Measurements from ENCODE around the gene JAM2.

Gene JAM2

DNA sequence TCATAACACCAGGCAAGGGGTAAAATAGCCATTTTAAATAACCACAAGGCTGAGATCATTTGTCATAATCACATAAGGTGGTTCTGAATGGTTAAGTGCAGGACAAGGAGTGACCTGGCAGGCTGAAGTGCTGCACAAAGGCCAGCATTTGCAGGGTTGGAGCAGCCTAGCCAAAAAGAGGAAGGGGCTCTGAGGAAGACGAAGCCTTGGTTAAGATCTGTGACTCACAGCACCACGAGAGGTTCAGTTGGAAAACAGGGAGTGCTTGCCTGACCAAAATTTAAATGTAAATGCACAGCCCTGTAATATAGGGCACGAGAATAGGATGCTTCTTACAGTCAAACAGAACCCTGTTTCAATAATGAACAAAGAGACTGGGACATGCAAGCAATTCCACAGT is 83.6 kb downstream of the JAM2 start:
- Histone ChIP-seq H3K27ac (ENCODE audit: low read length) (no peak overlapping the region), H3K9me3 (ENCODE audit: control insufficient read depth in 1 of 2, low read length in 2 of 2) (no peaks in the 10 kb centered on the region), H3K27me3 (ENCODE audit: low read depth, low read length) (no peaks in the 10 kb centered on the region), H3K36me3 (ENCODE audit: control insufficient read depth in 1 of 2, insufficient read depth in 2 of 2, low read length in 2 of 2) (peaks cover 47 to 52% of the 10 kb centered on the region in 2 donors), H3K4me3 (ENCODE audit: low read depth in 1 of 2, low read length in 2 of 2) (no peak overlapping the region), H3K4me1 (ENCODE audit: control insufficient read depth in 1 of 2, insufficient read depth in 2 of 2, low read length in 2 of 2) (peaks cover 0 to 7% of the 10 kb centered on the region in 2 donors)

- Histone ChIP-seq H3K9me3 (ENCODE audit: control insufficient read depth in 1 of 2, low read length in 2 of 2) (no peaks in the 10 kb centered on the region), H3K27me3 (ENCODE audit: low read depth, low read length) (no peaks in the 10 kb centered on the region), H3K4me3 (ENCODE audit: low read depth in 1 of 2, low read length in 2 of 2) (no peak overlapping the region), H3K36me3 (ENCODE audit: control insufficient read depth in 1 of 2, insufficient read depth in 2 of 2, low read length in 2 of 2) (peaks cover 30 to 34% of the 10 kb centered on the region in 2 donors), H3K27ac (ENCODE audit: low read length) (no peak overlapping the region), H3K4me1 (ENCODE audit: control insufficient read depth in 1 of 2, insufficient read depth in 2 of 2, low read length in 2 of 2) (peaks cover 4 to 44% of the 10 kb centered on the region in 2 donors)
Measured at GRCh38 chr21:25732091-25732760, 93.2 kb downstream of the JAM2 start.

DNA sequence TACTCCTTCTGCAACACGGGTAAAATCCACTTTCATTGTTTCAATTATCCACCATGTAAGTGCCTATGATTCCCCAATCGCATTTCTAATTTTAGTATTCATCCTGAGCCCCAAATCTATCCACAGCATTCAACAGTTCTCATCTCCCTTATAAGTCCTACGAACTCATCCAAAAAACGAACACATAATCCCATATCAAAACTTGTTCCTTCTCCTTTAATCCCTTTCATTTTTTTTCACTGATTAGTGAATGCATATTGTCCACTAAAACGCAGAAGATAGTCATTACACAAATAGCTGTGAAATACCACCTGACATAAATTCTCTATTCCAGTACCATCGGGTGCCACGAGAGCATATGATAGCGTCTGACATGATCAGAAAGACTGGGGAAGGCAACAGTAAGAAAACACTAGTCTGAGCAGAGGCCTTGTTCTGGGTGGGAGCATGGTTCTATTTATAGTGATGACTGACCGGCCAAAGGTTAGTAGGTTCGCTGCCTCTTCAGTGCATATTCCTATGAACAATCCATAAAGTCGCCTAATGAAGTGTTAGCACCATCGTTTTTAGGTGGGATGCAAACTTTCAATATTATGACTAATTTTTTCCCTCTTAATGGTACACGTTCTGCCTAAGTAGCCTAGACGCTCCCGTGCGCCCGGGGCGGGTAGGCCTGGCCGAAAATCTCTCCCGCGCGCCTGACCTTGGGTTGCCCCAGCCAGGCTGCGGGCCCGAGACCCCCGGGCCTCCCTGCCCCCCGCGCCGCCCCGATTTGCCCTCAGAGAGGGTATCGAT is 95.0 kb downstream of the JAM2 start:
- no peaks in the 10 kb centered on the region for H3K9me3 ChIP-seq (ENCODE audit: control insufficient read depth in 1 of 2, low read length in 2 of 2)
- H3K36me3 ChIP-seq (ENCODE audit: control insufficient read depth in 1 of 2, insufficient read depth in 2 of 2, low read length in 2 of 2) = peaks cover 12 to 17% of the 10 kb centered on the region in 2 donors
- peak overlapping the region; percentile 99 for H3K27ac ChIP-seq (ENCODE audit: low read length)
- peak overlapping the region; percentile 88 to 97 for H3K4me3 ChIP-seq (ENCODE audit: low read depth in 1 of 2, low read length in 2 of 2)
- H3K4me1 ChIP-seq (ENCODE audit: control insufficient read depth in 1 of 2, insufficient read depth in 2 of 2, low read length in 2 of 2) = peaks cover 4 to 48% of the 10 kb centered on the region in 2 donors
- H3K27me3 ChIP-seq (ENCODE audit: low read depth, low read length) = no peaks in the 10 kb centered on the region

DNA sequence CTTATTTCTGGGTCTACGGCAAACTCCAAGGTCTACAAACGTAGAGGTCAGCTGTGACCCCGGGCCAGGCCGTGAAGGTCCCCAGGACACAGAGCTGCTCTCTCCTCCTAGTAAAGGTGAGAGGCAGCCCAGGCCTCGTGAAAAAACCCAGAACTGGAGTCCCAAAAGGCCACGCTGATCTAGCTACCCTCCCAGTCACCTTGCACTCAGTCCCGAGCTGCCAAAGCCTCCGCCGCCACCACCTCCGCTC is 95.5 kb downstream of the JAM2 start:
- Histone ChIP-seq H3K9me3 (ENCODE audit: control insufficient read depth in 1 of 2, low read length in 2 of 2) (no peaks in the 10 kb centered on the region), H3K27ac (ENCODE audit: low read length) (peak overlapping the region; percentile 99), H3K4me1 (ENCODE audit: control insufficient read depth in 1 of 2, insufficient read depth in 2 of 2, low read length in 2 of 2) (peaks cover 4 to 48% of the 10 kb centered on the region in 2 donors), H3K36me3 (ENCODE audit: control insufficient read depth in 1 of 2, insufficient read depth in 2 of 2, low read length in 2 of 2) (peaks cover 7 to 12% of the 10 kb centered on the region in 2 donors), H3K4me3 (ENCODE audit: low read depth in 1 of 2, low read length in 2 of 2) (peak overlapping the region; percentile 88 to 97), H3K27me3 (ENCODE audit: low read depth, low read length) (no peaks in the 10 kb centered on the region)

DNA sequence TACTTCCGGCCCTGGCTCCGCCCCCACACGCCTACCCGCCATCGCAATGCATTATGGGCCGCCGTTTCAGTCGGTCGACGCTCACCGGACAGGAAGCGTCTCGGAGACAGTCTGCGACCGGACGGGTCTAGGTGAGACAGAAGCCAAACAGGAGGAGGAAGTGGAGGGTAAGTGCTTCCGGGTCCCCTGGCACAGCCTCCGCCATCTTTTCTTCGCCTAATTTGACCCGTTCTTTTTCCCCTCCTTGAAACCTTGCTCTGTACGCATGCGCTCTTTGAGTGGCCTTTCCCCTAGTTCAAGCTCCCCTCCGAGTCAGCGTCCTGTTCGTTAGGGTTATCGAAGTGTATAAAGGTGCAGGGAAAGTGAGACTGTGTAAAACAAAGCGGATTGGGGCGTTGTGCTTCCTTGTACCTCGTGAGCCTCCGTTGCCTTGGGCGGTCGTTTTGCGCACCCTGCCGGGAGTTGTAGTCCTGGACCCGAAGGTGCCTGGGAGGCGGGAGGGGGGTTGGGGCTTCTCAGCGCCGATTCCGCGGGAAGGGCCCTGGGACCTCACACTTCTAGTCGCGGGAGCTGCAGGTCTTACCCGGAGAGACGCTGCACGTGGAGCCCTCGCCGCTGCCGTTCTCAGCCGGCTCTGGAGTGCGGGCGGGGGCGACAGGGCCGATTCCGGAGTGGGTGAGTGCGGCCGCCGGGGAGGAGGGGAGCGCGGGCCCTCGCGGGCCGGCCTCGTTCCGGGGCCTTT is 96.0 kb downstream of the JAM2 start, which contains the start of the genes ATP5PF and GABPA:
Gene ATP5PF (minus strand): TSS at position 1 of the 742 bp plus-strand sequence. CDS start 5,110 bp downstream, outside the sequence.
Gene GABPA (plus strand): TSS at position 69 of the 742 bp plus-strand sequence. CDS start 6,627 bp downstream, outside the sequence.
- Histone ChIP-seq H3K4me1 (ENCODE audit: control insufficient read depth in 1 of 2, insufficient read depth in 2 of 2, low read length in 2 of 2) (peaks cover 4 to 44% of the 10 kb centered on the region in 2 donors), H3K27ac (ENCODE audit: low read length) (peak within 1 kb of the TSS; percentile 99), H3K36me3 (ENCODE audit: control insufficient read depth in 1 of 2, insufficient read depth in 2 of 2, low read length in 2 of 2) (peaks cover 2 to 7% of the 10 kb centered on the region in 2 donors), H3K27me3 (ENCODE audit: low read depth, low read length) (no peaks in the 10 kb centered on the region), H3K4me3 (ENCODE audit: low read depth in 1 of 2, low read length in 2 of 2) (peak within 1 kb of the TSS; percentile 88 to 98), H3K9me3 (ENCODE audit: control insufficient read depth in 1 of 2, low read length in 2 of 2) (no peaks in the 10 kb centered on the region)

DNA sequence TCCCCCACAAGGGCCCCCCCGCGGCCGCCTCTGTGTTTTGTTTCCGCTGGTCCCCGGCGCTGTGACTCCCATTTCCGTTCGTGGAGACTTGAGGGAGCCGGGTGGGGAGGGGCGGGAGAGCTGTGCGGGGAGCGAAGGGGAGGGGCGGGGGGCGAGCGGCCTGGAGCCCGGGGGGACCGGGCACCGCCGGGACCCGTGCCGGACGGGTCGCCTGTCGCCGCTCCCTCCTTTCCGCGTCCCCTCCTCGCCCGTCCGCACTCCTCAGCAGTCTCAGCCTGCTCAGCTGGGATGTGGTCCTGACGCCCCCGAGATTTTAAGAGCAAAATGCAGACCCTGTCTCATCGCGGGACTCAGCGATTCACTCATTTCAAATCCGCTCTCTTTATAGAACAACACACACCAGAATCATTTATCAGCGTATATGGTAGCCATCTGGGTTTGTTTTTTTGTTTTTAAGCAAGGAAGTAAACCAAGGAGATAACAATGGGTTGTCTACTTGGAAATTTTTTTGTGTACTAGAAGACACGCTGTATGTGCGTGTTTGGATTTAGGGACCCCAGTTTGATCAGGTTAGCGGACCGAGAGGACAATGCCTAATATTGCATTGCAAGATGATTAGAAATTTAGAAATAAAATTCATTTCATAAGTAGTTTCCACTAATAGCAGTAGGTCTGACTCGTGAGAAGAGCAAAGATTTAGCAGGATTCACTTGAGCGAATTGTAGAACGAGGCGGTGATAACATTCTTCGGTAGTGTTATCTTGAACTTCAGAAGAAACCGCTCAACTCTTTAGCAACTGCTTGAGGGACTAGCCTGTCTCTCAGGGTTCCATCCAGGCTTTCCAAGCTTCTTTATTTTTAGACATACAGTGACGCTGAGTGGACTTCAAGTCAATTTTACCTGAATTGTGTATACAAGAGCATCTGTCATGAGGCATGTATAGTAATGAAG is 96.9 kb downstream of the JAM2 start:
- Histone ChIP-seq H3K9me3 (ENCODE audit: control insufficient read depth in 1 of 2, low read length in 2 of 2) (no peaks in the 10 kb centered on the region), H3K4me1 (ENCODE audit: control insufficient read depth in 1 of 2, insufficient read depth in 2 of 2, low read length in 2 of 2) (peaks cover 4 to 38% of the 10 kb centered on the region in 2 donors), H3K27ac (ENCODE audit: low read length) (peak overlapping the region; percentile 99), H3K36me3 (ENCODE audit: control insufficient read depth in 1 of 2, insufficient read depth in 2 of 2, low read length in 2 of 2) (peaks cover 0 to 6% of the 10 kb centered on the region in 2 donors), H3K27me3 (ENCODE audit: low read depth, low read length) (no peaks in the 10 kb centered on the region), H3K4me3 (ENCODE audit: low read depth in 1 of 2, low read length in 2 of 2) (peak overlapping the region; percentile 88 to 98)

DNA sequence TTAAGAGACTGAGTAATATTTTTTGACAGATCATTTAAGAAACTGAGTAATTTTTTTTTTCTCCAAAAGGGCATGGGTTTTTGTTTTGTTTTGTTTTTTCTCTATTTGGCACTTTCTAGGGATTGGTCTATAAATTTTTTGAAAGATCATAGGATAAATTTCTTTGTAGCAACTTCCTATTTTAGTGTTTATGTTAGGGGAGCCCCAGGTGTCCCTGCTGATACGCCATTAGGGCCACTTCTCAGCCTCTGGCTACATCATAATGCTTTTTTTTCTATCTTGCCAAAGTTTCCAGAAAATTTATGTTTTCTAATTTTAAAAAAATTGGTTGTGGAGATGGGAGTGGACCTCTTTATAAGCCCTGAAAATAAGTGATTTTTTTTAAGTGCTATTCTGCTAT is 98.4 kb downstream of the JAM2 start:
- Histone ChIP-seq H3K4me3 (ENCODE audit: low read depth in 1 of 2, low read length in 2 of 2) (no peak overlapping the region), H3K36me3 (ENCODE audit: control insufficient read depth in 1 of 2, insufficient read depth in 2 of 2, low read length in 2 of 2) (peaks cover 0 to 6% of the 10 kb centered on the region in 2 donors), H3K27ac (ENCODE audit: low read length) (peak overlapping the region; percentile 97), H3K27me3 (ENCODE audit: low read depth, low read length) (no peaks in the 10 kb centered on the region), H3K9me3 (ENCODE audit: control insufficient read depth in 1 of 2, low read length in 2 of 2) (no peaks in the 10 kb centered on the region), H3K4me1 (ENCODE audit: control insufficient read depth in 1 of 2, insufficient read depth in 2 of 2, low read length in 2 of 2) (peaks cover 4 to 26% of the 10 kb centered on the region in 2 donors)

GRCh38 chr21:25742900-25743299 is 103.8 kb downstream of the JAM2 start:
- Histone ChIP-seq H3K4me3 (ENCODE audit: low read depth in 1 of 2, low read length in 2 of 2) (no peak overlapping the region), H3K9me3 (ENCODE audit: control insufficient read depth in 1 of 2, low read length in 2 of 2) (no peaks in the 10 kb centered on the region), H3K27me3 (ENCODE audit: low read depth, low read length) (no peaks in the 10 kb centered on the region), H3K27ac (ENCODE audit: low read length) (no peak overlapping the region), H3K4me1 (ENCODE audit: control insufficient read depth in 1 of 2, insufficient read depth in 2 of 2, low read length in 2 of 2) (no peaks in the 10 kb centered on the region), H3K36me3 (ENCODE audit: control insufficient read depth in 1 of 2, insufficient read depth in 2 of 2, low read length in 2 of 2) (peaks cover 9 to 12% of the 10 kb centered on the region in 2 donors)

- no peak overlapping the region for H3K27ac ChIP-seq (ENCODE audit: low read length)
- H3K27me3 ChIP-seq (ENCODE audit: low read depth, low read length) = no peaks in the 10 kb centered on the region
- peaks cover 16 to 22% of the 10 kb centered on the region in 2 donors for H3K36me3 ChIP-seq (ENCODE audit: control insufficient read depth in 1 of 2, insufficient read depth in 2 of 2, low read length in 2 of 2)
- H3K4me3 ChIP-seq (ENCODE audit: low read depth in 1 of 2, low read length in 2 of 2) = no peak overlapping the region
- H3K9me3 ChIP-seq (ENCODE audit: control insufficient read depth in 1 of 2, low read length in 2 of 2) = no peaks in the 10 kb centered on the region
- no peaks in the 10 kb centered on the region for H3K4me1 ChIP-seq (ENCODE audit: control insufficient read depth in 1 of 2, insufficient read depth in 2 of 2, low read length in 2 of 2)
Measured at GRCh38 chr21:25744854-25745253, 105.8 kb downstream of the JAM2 start.

DNA sequence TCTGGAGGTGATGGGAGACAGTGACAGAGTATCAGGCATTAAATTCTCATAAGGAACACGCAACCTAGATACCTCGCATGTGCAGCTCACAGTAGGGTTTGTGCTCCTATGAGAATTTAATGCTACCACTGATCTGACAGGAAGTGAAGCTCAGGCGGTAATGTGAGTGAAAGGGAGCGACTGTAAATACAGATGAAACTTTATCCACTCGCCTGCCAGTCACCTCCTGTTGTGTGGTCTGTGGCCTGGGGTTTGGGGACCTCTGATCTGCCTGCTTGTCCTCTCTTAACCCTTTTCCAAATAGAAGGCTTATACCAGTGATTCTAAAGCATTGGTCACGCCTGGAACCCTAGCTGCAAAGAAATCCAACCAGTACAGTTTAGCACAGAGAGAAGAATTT is 111.0 kb downstream of the JAM2 start:
- Histone ChIP-seq H3K4me3 (ENCODE audit: low read depth in 1 of 2, low read length in 2 of 2) (no peak overlapping the region), H3K27me3 (ENCODE audit: low read depth, low read length) (no peaks in the 10 kb centered on the region), H3K4me1 (ENCODE audit: control insufficient read depth in 1 of 2, insufficient read depth in 2 of 2, low read length in 2 of 2) (no peaks in the 10 kb centered on the region), H3K36me3 (ENCODE audit: control insufficient read depth in 1 of 2, insufficient read depth in 2 of 2, low read length in 2 of 2) (peaks cover 24 to 42% of the 10 kb centered on the region in 2 donors), H3K9me3 (ENCODE audit: control insufficient read depth in 1 of 2, low read length in 2 of 2) (no peaks in the 10 kb centered on the region), H3K27ac (ENCODE audit: low read length) (no peak overlapping the region)
